Kidney (tissue), 14 donors: ENCODE results near the gene CARD9. TPM values are rescaled to one million over a fixed set of nuclear protein-coding genes. Genes with fewer than 3 reads are reported as not detected.

Experiments used
- DNase-seq, 5 donors: peaks; one replicate each; pipeline ENCODE4 v3.0.0-alpha.2; 2013 to 2020
- FAIRE-seq: peaks from 2 replicates; lab custom pipeline; 2012; peaks lifted over from hg19 to GRCh38; lab: Jason Lieb, UNC
- H3K27ac ChIP-seq, 2 donors: one replicate each; pipeline ENCODE4 v1.7.0; 2013; ENCODE audit warnings: low read depth in 2 of 2, low read length in 2 of 2, inconsistent platforms in 1 of 2
- H3K27me3 ChIP-seq: one replicate; pipeline ENCODE4 v1.7.1; 2013; ENCODE audit warnings: low read length, inconsistent platforms; ENCODE audit not compliant: control insufficient read depth, insufficient read depth
- H3K36me3 ChIP-seq, 3 donors: one replicate each; pipeline versions ENCODE4 v1.7.0 to v1.7.1; 2013; ENCODE audit warnings: low read length in 3 of 3, control low read depth in 1 of 3, inconsistent platforms in 1 of 3; ENCODE audit not compliant: insufficient read depth in 3 of 3, control insufficient read depth in 2 of 3
- H3K4me1 ChIP-seq, 3 donors: one replicate each; pipeline versions ENCODE4 v1.7.0 to v1.7.1; 2013; ENCODE audit warnings: low read length in 3 of 3, inconsistent platforms in 1 of 3, low read depth in 1 of 3; ENCODE audit not compliant: control insufficient read depth in 2 of 3, insufficient read depth in 2 of 3
- H3K4me3 ChIP-seq, 3 donors: one replicate each; pipeline versions ENCODE4 v1.7.0 to v1.8.1; 2013; ENCODE audit warnings: low read length in 3 of 3, control low read depth in 1 of 3, inconsistent platforms in 1 of 3
- H3K9ac ChIP-seq, 3 donors: one replicate each; pipeline versions ENCODE4 v1.7.0 to v1.7.1; 2013; ENCODE audit warnings: low read length in 3 of 3, control low read depth in 1 of 3, inconsistent platforms in 1 of 3
- H3K9me3 ChIP-seq, 3 donors: one replicate each; pipeline versions ENCODE4 v1.7.0 to v1.7.1; 2013; ENCODE audit warnings: low read length in 3 of 3, control low read depth in 1 of 3, inconsistent platforms in 1 of 3; ENCODE audit not compliant: control insufficient read depth in 2 of 3, insufficient read depth in 1 of 3
- CTCF ChIP-seq: IDR thresholded peaks from 3 replicates; pipeline ENCODE4 v1.5.1; 2012; ENCODE audit warnings: mild to moderate bottlenecking, moderate library complexity, borderline replicate concordance; ENCODE audit not compliant: insufficient read depth; ENCODE audit errors: extremely low read depth
- intact Hi-C: fragments of 100-400 bp; cut with DNase I; formaldehyde crosslinking; loops from one replicate; pipeline ENCODE4 v1.11.1; 2022
- polyA plus RNA-seq: library from polyadenylated mRNA; stranded (reverse); fragments of 350-450 nt; fragmentation: Illumina TruSeq; extraction: RNeasy Lipid Tissue Mini Kit (QIAGEN cat#74804); gene quantifications from one replicate; pipeline ENCODE4 v1.2.3, GENCODE V29; 2014; ENCODE audit warnings: low read depth, low replicate concordance; ENCODE audit not compliant: insufficient read depth
- total RNA-seq: library from RNA; stranded (reverse); fragmentation: NEBNext Ultra II Directional; extraction: Animal tissue kit (Norgen Biotek cat#: 25700); gene quantifications from one replicate; pipeline ENCODE4 v1.2.1, GENCODE V29; 2021
- donor health status: control.
- donor health status: control.
- donor health status: control.
- donor health status: control.
- donor health status: control.
- donor health status: DM: yes; HTN: yes; CAD: no.
- donor health status: Normal renal cell carcinoma (clear cell type).

CARD9 gene
- total and polyA plus RNA-seq, 2 donors from 2014 or later, result 1.5 to 7.0 TPM

- no peak for TF ChIP-seq CTCF
- Histone ChIP-seq H3K27ac (no peak overlapping the region), H3K9ac (no peak overlapping the region), H3K9me3 (no peaks in the 10 kb centered on the region), H3K4me3 (no peak overlapping the region), H3K36me3 (no peaks in the 10 kb centered on the region), H3K4me1 (peaks cover 0 to 10% (median 0%) of the 10 kb centered on the region in 3 donors), H3K27me3 (no peaks in the 10 kb centered on the region)
- intact Hi-C loops, result no loop called here
- DNase-seq (no peak), FAIRE-seq (no peak)
Observed at GRCh38 chr9:136362450-136362784, 11.1 kb downstream of the CARD9 start.

- Histone ChIP-seq H3K9me3 (no peaks in the 10 kb centered on the region), H3K9ac (no peak overlapping the region), H3K4me3 (no peak overlapping the region), H3K4me1 (peaks cover 0 to 10% (median 0%) of the 10 kb centered on the region in 3 donors), H3K27me3 (no peaks in the 10 kb centered on the region), H3K27ac (no peak overlapping the region), H3K36me3 (no peaks in the 10 kb centered on the region)
- intact Hi-C loops, result no loop called here
- DNase-seq (no peak), FAIRE-seq (no peak)
- TF ChIP-seq CTCF, result no peak
Observed at GRCh38 chr9:136361754-136362449, 11.6 kb downstream of the CARD9 start.

- Histone ChIP-seq H3K4me3 (no peak overlapping the region), H3K27me3 (no peaks in the 10 kb centered on the region), H3K9me3 (no peaks in the 10 kb centered on the region), H3K4me1 (peaks cover 0 to 10% (median 0%) of the 10 kb centered on the region in 3 donors), H3K36me3 (no peaks in the 10 kb centered on the region), H3K27ac (no peak overlapping the region), H3K9ac (no peak overlapping the region)
- intact Hi-C loops, result no loop called here
- TF ChIP-seq CTCF, result no peak
- FAIRE-seq, result no peak
- no peak for DNase-seq
Observed at GRCh38 chr9:136361047-136361753, 12.3 kb downstream of the CARD9 start.
